GM19240 (cell line): ENCODE measurements around the gene BRD1.
A peak's percentile ranks its signal among the peaks of the same experiment; 100 is the strongest.
"Not testable (repeated sequence)": the region's sequence is repeated elsewhere in the genome, so short reads cannot be mapped to it uniquely, and the experiment has no call there.

ENCODE experiments used
- DNase-seq: peaks from one replicate; pipeline ENCODE4 v3.0.0; 2011; ENCODE audit warnings: low spot score; ENCODE audit not compliant: insufficient read length

BRD1 gene

GRCh38 chr22:49853981-49854831 lies 26.5 kb upstream of the BRD1 start:
- peak; percentile 21 for DNase-seq

GRCh38 chr22:49852898-49853894 lies 25.5 kb upstream of the BRD1 start, which contains the start of gene ZBED4:
Gene ZBED4, plus strand, starts transcription at chr22:49853844. Its CDS starts 29,819 bp downstream, at chr22:49883663.
- DNase-seq: peak; percentile 97

GRCh38 chr22:49852568-49852897 lies 24.9 kb upstream of the BRD1 start:
- DNase-seq: not testable (repeated sequence)

GRCh38 chr22:49850959-49851802 lies 23.5 kb upstream of the BRD1 start:
- DNase-seq: no peak

GRCh38 chr22:49850021-49850911 lies 22.6 kb upstream of the BRD1 start:
- no peak for DNase-seq

- no peak for DNase-seq
These were observed 21.7 kb upstream of the BRD1 start for GRCh38 chr22:49849161-49850020.

- no peak for DNase-seq
These were observed 21.1 kb upstream of the BRD1 start for GRCh38 chr22:49848690-49849160.

- DNase-seq: no peak
These were observed 20.3 kb upstream of the BRD1 start for GRCh38 chr22:49847751-49848689.

- DNase-seq: no peak
These were observed 18.2 kb upstream of the BRD1 start for GRCh38 chr22:49845666-49846459.

- DNase-seq: no peak
These were observed 17.6 kb upstream of the BRD1 start for GRCh38 chr22:49845241-49845640.

- DNase-seq: peak; percentile 33
These were observed 11.4 kb upstream of the BRD1 start for GRCh38 chr22:49838771-49839717.

GRCh38 chr22:49833340-49834007 lies 5.8 kb upstream of the BRD1 start:
- no peak for DNase-seq

- no peak for DNase-seq
These were observed 1.6 kb upstream of the BRD1 start for GRCh38 chr22:49829044-49829853.

- no peak for DNase-seq
These were observed 909 bp upstream of the BRD1 start for GRCh38 chr22:49828599-49828965.
